Astrocyte of the cerebellum (primary cell): ENCODE measurements around the gene IKZF3.

Experiments
- DNase-seq: peaks from one replicate; pipeline ENCODE4 v3.0.0-alpha.2; 2011; ENCODE audit warnings: low read depth
- H3K4me3 ChIP-seq: 2 replicates; pipeline ENCODE4 v1.5.1; 2011; ENCODE audit warnings: mild to moderate bottlenecking, low read depth, low read length, moderate library complexity
- CTCF ChIP-seq: IDR thresholded peaks from 2 replicates; pipeline ENCODE4 v1.5.1; 2012; ENCODE audit warnings: low read length, low read depth, moderate library complexity, mild to moderate bottlenecking; ENCODE audit errors: missing control alignments
- in situ Hi-C: cut with HindIII; loops from 2 replicates; pipeline ENCODE4 v1.10.0; 2017; ENCODE audit warnings: low sequenced_read_pairs

IKZF3 gene

GRCh38 chr17:39737760-39738567, 126.1 kb downstream of the IKZF3 start, which contains the start of gene GRB7:
Gene GRB7, plus strand, starts transcription at chr17:39737938. Its CDS starts 4,364 bp downstream, at chr17:39742302.
- in situ Hi-C loops: no loop called here
- no peak within 1 kb of the TSS for H3K4me3 ChIP-seq
- no peak for TF ChIP-seq CTCF
- DNase-seq: no peak

GRCh38 chr17:39737206-39737759, 126.8 kb downstream of the IKZF3 start:
- no peak for TF ChIP-seq CTCF
- no peak overlapping the region for H3K4me3 ChIP-seq
- no peak for DNase-seq
- in situ Hi-C loops: no loop called here

GRCh38 chr17:39736319-39737165, 127.6 kb downstream of the IKZF3 start:
- TF ChIP-seq CTCF: no peak
- H3K4me3 ChIP-seq: no peak overlapping the region
- in situ Hi-C loops: no loop called here
- no peak for DNase-seq

GRCh38 chr17:39735882-39736281, 128.2 kb downstream of the IKZF3 start:
- no peak for TF ChIP-seq CTCF
- DNase-seq: no peak
- no peak overlapping the region for H3K4me3 ChIP-seq
- in situ Hi-C loops: no loop called here

GRCh38 chr17:39732586-39732985, 131.5 kb downstream of the IKZF3 start:
- DNase-seq: no peak
- no peak for TF ChIP-seq CTCF
- in situ Hi-C loops: no loop called here
- no peak overlapping the region for H3K4me3 ChIP-seq

GRCh38 chr17:39730095-39730921, 133.8 kb downstream of the IKZF3 start, which contains the start of gene MIEN1:
Gene MIEN1, minus strand, starts transcription at chr17:39730532. Its CDS starts 37 bp downstream, at chr17:39730495.
- H3K4me3 ChIP-seq: peak within 1 kb of the TSS; percentile 81
- TF ChIP-seq CTCF: peak; percentile 77
- peak; percentile 34 for DNase-seq
- in situ Hi-C loops: no loop called here
